GM18858 (cell line): ENCODE measurements around the gene MGLL.
A peak's percentile ranks its signal among the peaks of the same experiment; 100 is the strongest.

Experiments
- ATAC-seq: cut with Tn5 transposase; IDR thresholded peaks from one replicate; pipeline ENCODE4 v1.9.1; 2021; ENCODE audit not compliant: unreplicated experiment

MGLL gene

GRCh38 chr3:127678315-127678599 lies 144.1 kb downstream of the MGLL start:
- ATAC-seq: no peak

DNA sequence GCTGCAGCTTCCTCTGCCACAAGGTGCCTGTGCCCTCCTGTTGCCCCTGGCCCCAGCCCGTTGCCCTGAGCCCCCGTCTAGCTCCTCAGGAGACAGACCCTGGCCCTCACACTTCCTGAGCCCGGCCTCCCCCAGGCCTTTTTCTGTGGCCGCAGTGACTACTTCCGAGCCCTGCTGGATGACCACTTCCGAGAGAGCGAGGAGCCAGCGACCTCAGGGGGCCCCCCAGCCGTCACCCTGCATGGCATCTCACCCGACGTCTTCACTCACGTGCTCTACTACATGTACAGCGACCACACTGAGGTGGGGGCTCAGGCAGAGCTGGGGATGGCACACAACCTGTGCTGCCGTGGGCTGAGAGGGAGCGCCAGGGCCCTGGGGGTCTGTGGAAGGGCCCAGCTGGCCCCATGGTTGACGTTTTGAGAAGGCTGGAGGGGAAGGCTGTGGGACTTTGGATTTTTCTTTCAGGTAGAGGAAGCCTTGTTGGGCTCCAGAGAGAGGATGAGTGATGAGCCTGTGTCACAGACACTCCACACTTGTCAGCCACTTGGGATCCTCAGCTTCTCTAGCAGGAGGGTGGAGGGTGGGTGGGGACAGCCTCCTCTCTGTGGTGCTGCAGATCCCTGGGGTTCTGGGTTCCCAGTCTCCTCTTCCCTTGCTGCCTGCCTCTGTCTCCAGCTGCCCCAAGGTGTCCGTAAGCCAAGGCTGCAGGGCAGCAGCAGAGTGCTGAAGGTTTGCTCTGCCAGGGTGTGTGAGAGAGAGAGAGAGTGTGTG lies 144.6 kb downstream of the MGLL start:
- no peak for ATAC-seq

DNA sequence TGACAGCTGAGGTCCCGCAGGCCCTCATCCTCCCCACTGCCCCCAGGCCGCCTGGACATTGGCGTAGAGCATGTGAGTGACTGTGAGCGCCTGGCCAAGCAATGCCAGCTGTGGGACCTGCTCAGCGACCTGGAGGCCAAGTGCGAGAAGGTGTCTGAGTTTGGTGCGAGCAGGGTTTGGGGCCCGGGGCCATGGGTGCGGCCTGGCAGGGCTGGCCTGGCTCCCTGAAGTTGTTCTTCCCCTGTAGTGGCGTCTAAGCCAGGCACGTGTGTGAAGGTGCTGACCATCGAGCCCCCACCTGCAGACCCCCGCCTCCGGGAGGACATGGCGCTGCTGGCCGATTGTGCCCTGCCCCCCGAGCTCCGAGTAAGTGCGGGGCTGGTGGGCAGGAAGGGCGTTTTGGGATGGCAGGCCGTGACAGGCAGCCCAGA lies 145.4 kb downstream of the MGLL start:
- no peak for ATAC-seq

DNA sequence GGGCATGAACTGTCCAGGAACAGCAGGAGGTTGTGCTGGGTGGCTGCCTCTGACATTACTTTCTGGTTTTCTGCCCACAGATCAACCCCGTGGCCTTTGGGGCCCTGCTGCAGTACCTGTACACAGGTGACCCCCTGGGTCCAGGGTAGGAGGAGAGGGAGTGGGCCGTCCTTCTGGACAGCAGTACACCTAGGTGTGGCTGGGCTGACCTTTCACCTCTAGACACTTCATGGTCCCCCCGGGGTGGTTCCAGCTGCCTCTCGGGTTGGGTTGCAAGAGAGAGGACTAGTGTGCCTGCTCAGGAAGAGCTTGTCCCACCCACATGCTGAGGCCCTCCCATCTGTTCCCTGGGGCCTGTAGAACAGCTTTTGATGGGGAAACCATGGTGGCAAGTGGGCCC lies 145.9 kb downstream of the MGLL start:
- ATAC-seq: no peak

GRCh38 chr3:127675651-127676391 lies 146.5 kb downstream of the MGLL start:
- ATAC-seq: no peak

- no peak for ATAC-seq
Measured at GRCh38 chr3:127674790-127675189, 147.5 kb downstream of the MGLL start.

DNA sequence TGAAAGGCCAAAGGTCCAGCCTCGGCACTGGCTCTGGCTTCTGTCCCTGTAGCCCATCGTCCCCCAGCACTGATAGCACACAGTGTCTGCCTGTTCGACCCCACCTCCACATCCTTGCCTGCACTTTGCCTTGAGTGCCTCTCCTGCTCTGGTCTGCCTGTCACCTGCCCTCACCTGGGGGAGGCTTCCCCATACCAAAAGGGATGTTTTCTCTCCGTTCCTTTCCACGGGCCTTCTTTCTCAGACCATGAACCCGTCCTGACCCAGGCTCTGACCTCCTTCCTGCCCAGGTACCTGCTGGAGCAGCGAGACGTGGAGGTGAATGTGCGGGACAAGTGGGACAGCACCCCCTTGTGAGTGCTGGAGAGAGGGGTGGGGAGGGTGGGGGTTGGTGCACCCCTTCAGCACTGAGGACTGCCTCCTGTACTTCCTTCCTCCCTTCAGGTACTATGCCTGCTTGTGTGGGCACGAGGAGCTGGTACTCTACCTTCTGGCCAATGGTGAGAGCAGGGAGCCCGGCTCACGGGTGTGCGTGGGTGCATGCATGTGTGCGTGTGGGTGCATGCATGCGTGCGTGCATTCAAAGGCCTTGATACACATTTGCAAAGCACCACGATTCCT lies 148.1 kb downstream of the MGLL start:
- ATAC-seq: no peak

- peak; percentile 17 for ATAC-seq
Measured at GRCh38 chr3:127673191-127674100, 148.9 kb downstream of the MGLL start.

- ATAC-seq: peak; percentile 30
Measured at GRCh38 chr3:127672429-127673190, 149.7 kb downstream of the MGLL start, which contains the start of gene ABTB1. ABTB1 (plus strand) TSS chr3:127672952; CDS start chr3:127673026, 74 bp downstream.

DNA sequence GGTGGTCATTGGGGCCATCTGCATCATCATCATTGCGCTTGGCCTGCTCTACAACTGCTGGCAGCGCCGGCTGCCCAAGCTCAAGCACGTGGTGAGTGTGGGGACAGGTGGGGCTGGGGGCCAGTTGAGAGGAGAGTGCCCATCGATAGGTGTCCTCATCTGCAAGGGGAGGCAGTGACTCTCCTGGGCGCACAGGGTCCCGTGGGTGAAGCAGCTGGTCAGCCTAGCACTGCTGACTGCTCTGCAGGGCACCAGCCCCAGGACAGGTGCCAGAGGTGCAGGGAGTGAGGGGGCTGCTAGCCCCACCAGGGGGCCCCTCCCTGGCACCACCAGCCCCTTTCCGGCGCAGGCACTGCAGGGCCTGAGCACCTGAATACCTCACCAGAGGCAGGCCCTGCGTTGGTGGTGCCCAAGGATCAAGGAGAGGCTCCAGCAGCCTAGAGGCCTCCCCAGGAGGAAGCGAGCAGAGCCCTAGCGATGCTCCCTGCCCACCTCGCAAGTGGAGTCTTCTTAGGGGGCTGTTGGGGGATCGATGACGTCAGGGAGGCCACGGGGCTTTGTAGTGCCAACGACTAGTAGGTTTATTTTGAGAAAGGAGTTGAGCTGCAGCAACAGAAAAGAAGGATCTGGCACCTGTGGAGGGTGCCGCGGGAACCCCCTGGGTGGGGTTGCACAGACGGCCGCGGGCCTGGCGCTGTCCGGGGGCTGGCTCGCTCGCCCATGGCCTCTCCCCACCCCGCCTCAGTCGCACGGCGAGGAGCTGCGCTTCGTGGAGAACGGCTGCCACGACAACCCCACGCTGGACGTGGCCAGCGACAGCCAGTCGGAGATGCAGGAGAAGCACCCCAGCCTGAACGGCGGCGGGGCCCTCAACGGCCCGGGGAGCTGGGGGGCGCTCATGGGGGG lies 150.5 kb downstream of the MGLL start:
- peak; percentile 10 for ATAC-seq

- ATAC-seq: no peak
Measured at GRCh38 chr3:127670761-127671522, 151.4 kb downstream of the MGLL start.

GRCh38 chr3:127670229-127670559 lies 152.1 kb downstream of the MGLL start:
- no peak for ATAC-seq

- ATAC-seq: no peak
Measured at GRCh38 chr3:127669541-127670228, 152.6 kb downstream of the MGLL start.

GRCh38 chr3:127668906-127669305 lies 153.4 kb downstream of the MGLL start:
- ATAC-seq: no peak

DNA sequence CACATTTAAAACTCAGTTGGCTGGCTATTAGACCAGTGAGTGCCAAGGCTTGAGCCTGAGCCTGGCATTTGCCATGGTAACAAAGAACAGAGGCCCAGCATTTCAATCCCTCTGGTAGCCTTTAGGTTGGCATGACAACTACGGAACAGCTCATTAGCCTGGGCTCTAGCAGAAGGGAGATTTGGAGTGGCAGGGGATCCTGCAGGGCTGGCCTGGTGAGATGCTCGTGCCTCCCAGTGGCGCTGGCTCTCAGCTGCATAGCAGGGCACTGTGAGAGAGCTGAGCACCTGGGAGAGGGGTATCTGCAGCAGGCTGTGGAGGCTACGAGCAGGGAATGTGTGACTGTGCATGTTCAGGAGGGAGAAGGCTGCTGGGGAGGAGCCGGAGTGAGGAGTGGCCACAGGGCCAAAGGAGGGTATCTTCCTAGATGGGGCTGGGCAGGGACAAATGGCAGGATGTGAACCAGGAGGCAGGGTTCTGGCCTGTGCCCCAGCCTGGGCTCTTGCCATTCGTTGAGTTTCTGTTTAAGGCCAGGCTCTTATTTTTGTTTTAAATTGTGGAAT lies 155.1 kb downstream of the MGLL start:
- ATAC-seq: no peak

DNA sequence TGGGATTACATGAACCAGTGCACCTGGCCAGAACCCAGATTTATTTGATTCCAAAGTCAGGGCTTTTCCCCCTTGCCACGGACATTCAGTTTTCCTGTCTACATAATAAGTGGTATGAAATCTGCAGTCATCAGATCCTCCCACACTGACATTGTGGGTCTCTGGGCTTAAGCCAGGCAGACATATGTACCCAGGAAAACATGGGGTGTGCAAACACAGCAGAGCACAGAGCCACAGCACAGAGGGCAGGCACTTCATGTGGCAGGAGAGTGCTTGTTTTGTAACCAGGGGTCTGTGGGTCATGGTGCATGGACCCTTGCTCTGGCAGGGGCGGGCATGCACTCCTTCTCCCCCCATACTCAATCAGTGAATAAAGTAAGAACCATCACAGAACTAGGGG lies 155.6 kb downstream of the MGLL start:
- ATAC-seq: no peak

DNA sequence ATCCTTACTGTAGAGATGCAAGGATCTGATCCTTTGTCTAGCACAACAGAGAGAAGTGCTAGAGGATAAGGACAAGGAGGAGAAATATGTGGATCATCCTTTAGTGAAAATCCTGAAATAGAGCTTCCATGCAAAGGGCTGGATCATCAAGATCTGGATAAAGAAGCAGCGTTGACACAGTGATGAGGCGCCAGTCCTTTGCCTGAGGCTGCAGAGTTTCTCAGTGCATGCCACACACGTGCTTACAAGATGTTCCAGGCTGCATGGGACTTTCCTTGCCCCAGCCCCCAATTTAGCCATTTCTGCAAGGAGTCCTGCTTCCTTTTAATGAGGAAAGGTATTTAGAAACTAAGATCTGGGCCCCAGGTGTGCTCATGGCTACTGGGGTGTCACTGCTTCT lies 156.7 kb downstream of the MGLL start:
- ATAC-seq: no peak

DNA sequence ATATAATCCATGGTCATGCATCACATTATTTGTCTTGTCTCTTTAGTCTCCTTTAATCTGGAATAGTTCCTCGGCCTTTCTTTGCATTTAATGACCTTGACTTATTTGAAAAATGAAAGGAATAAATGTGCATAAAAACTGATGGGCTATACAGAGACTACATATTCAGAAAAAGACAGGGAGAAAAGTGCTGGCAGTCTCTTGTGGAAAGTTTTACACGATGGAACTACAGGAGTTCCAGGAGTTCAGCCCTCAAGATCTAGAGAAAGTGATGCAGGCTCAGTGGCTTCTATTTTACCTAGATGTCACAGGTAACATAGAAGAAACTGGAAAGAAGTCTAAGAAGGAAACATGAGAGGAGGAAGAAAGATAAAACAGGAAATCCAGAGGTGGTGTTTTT lies 157.2 kb downstream of the MGLL start:
- no peak for ATAC-seq
